ENCODE results near the gene LARP1.

GRCh38 chr5:154831451-154831850 lies 76.3 kb downstream of the LARP1 start:
- TF ChIP-seq, protein P1, sequence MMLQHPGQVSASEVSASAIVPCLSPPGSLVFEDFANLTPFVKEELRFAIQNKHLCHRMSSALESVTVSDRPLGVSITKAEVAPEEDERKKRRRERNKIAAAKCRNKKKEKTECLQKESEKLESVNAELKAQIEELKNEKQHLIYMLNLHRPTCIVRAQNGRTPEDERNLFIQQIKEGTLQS (IDR thresholded peaks at IDR 0.05) = no peak
- TF ChIP-seq, protein P1 (CRISPR knock-in tag; conservative IDR thresholded peaks at IDR 0.05) = no peak
- TF ChIP-seq, protein P2, sequence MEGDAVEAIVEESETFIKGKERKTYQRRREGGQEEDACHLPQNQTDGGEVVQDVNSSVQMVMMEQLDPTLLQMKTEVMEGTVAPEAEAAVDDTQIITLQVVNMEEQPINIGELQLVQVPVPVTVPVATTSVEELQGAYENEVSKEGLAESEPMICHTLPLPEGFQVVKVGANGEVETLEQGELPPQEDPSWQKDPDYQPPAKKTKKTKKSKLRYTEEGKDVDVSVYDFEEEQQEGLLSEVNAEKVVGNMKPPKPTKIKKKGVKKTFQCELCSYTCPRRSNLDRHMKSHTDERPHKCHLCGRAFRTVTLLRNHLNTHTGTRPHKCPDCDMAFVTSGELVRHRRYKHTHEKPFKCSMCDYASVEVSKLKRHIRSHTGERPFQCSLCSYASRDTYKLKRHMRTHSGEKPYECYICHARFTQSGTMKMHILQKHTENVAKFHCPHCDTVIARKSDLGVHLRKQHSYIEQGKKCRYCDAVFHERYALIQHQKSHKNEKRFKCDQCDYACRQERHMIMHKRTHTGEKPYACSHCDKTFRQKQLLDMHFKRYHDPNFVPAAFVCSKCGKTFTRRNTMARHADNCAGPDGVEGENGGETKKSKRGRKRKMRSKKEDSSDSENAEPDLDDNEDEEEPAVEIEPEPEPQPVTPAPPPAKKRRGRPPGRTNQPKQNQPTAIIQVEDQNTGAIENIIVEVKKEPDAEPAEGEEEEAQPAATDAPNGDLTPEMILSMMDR (IDR thresholded peaks at IDR 0.05 in 2 of 3, conservative IDR thresholded peaks at IDR 0.05 in 1 of 3; ENCODE audit: insufficient read depth in 2 of 3, low read depth in 1 of 3, low read length in 3 of 3) = no peak
- TF ChIP-seq NR3C1 (CRISPR knock-in tag; IDR thresholded peaks at IDR 0.05) = no peak
- no peak for TF ChIP-seq ZNF354B (CRISPR knock-in tag; IDR thresholded peaks at IDR 0.05)
- TF ChIP-seq MYC (IDR thresholded peaks at IDR 0.05; ENCODE audit: low read depth, low read length) = no peak
- no peak for TF ChIP-seq MYC (CRISPR knock-in tag; IDR thresholded peaks at IDR 0.05; ENCODE audit: borderline replicate concordance, low read depth)
